HTR-8/SVneo (cell line): ENCODE results near the gene TADA2B.

Source experiments
- DNase-seq: peaks from one replicate; pipeline ENCODE4 v3.0.0; 2011; ENCODE audit warnings: low spot score, mixed read lengths; ENCODE audit not compliant: insufficient read length
- FAIRE-seq: peaks from 2 replicates; lab custom pipeline; 2011; peaks lifted over from hg19 to GRCh38; lab: Jason Lieb, UNC

The TADA2B gene

GRCh38 chr4:7103607-7104365 is 60.6 kb downstream of the TADA2B start:
- no peak for DNase-seq
- FAIRE-seq: no peak

- DNase-seq (no peak), FAIRE-seq (no peak)
These were observed 61.3 kb downstream of the TADA2B start for GRCh38 chr4:7104366-7105031.

- FAIRE-seq (no peak), DNase-seq (no peak)
These were observed 62.1 kb downstream of the TADA2B start for GRCh38 chr4:7105276-7105675.

GRCh38 chr4:7107166-7107905 is 64.2 kb downstream of the TADA2B start:
- DNase-seq (no peak), FAIRE-seq (no peak)
